Measurements from ENCODE around the gene MYD88. TPM values are rescaled to one million over a fixed set of nuclear protein-coding genes. Genes with fewer than 3 reads are reported as not detected.

MYD88 gene
- total and polyA plus RNA-seq, 12 donors: 4.2 to 22.3 (median 7.1) TPM

DNA sequence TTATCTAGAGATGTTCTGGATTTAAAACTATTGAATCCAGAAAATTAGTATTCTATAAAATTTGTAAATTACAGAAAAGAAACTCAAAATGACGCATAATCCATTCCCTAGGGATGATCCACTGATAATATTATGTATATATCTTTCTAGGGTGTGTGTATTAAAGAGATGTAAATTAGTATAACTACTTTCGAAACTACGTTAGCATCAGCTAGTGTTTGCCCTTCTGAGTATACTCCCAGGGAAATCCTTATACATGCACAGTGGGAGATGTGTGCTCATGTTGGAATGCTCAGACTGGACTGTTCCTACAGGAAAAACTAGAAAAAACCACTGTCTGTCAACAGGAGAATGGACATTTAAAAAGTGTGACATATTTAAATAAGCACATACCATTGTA is 38.0 kb upstream of the MYD88 start:
- DNase-seq (no peak), ATAC-seq (no peak)
- 81 to 84% methylated on average over 3 of the region's 3 CpGs for WGBS, 2 donors
- H3K4me1 ChIP-seq: peaks cover 0 to 3% (median 0%) of the 10 kb centered on the region in 9 donors
- peaks cover 0 to 10% (median 0%) of the 10 kb centered on the region in 11 donors for H3K9me3 ChIP-seq
- no peak overlapping the region for H3K4me3 ChIP-seq
- intact Hi-C loops (cut with DNase I): no loop called here
- H3K36me3 ChIP-seq: no peaks in the 10 kb centered on the region
- H3K27me3 ChIP-seq: peaks cover 0 to 21% (median 0%) of the 10 kb centered on the region in 7 donors
- TF ChIP-seq CTCF (IDR thresholded peaks at IDR 0.05): no peak
- no peak overlapping the region for H3K27ac ChIP-seq

GRCh38 chr3:38101811-38102443 is 36.5 kb upstream of the MYD88 start:
- no peak overlapping the region for H3K27ac ChIP-seq
- DNase-seq: no peak
- WGBS, 2 donors: 80 to 81% methylated on average over 6 of the region's 6 CpGs
- intact Hi-C loops (cut with DNase I): no loop called here
- no peak for ATAC-seq
- H3K4me1 ChIP-seq: peaks cover 0 to 3% (median 0%) of the 10 kb centered on the region in 9 donors
- peaks cover 0 to 21% (median 3%) of the 10 kb centered on the region in 7 donors for H3K27me3 ChIP-seq
- no peak for TF ChIP-seq CTCF (IDR thresholded peaks at IDR 0.05)
- H3K4me3 ChIP-seq: no peak overlapping the region
- H3K9me3 ChIP-seq: peaks cover 0 to 15% (median 0%) of the 10 kb centered on the region in 11 donors
- H3K36me3 ChIP-seq: no peaks in the 10 kb centered on the region

DNA sequence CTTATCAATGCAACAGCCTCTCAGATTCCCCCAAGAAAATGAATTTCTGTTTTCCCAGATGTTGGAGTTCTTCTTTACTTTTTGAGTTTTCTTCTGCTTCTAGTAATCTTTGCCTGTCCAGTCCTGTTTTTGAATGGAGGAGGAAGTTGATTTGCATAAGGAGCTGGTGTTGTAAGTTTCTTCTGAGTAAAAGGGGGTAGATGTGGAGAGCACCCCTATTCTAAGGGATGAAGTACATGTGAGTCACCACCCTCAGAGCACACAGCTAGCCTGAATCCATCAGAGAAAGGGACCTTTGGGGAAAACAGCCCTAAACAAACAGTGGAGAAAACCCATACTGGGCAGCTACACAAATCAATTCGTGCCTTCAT is 36.0 kb upstream of the MYD88 start:
- intact Hi-C loops (cut with DNase I): no loop called here
- no peak for TF ChIP-seq CTCF (IDR thresholded peaks at IDR 0.05)
- Histone ChIP-seq H3K27me3 (peaks cover 0 to 16% (median 3%) of the 10 kb centered on the region in 7 donors), H3K4me1 (peaks cover 0 to 4% (median 0%) of the 10 kb centered on the region in 9 donors), H3K36me3 (no peaks in the 10 kb centered on the region), H3K27ac (no peak overlapping the region), H3K9me3 (peaks cover 0 to 15% (median 0%) of the 10 kb centered on the region in 11 donors), H3K4me3 (no peak overlapping the region)
- 66 to 81% methylated on average over 1 of the region's 1 CpG for WGBS, 2 donors
- no peak for DNase-seq
- no peak for ATAC-seq

- H3K36me3 ChIP-seq: no peaks in the 10 kb centered on the region
- DNase-seq: no peak
- no peak overlapping the region for H3K27ac ChIP-seq
- TF ChIP-seq CTCF (IDR thresholded peaks at IDR 0.05): no peak
- peaks cover 0 to 21% (median 0%) of the 10 kb centered on the region in 9 donors for H3K4me1 ChIP-seq
- peaks cover 0 to 5% (median 0%) of the 10 kb centered on the region in 7 donors for H3K27me3 ChIP-seq
- peaks cover 0 to 15% (median 0%) of the 10 kb centered on the region in 11 donors for H3K9me3 ChIP-seq
- intact Hi-C loops (cut with DNase I): no loop called here
- no peak for ATAC-seq
- H3K4me3 ChIP-seq: no peak overlapping the region
- WGBS, 2 donors: 46 to 71% methylated on average over 1 of the region's 1 CpG
These were observed 32.9 kb upstream of the MYD88 start for GRCh38 chr3:38105525-38105924.
